HG02678 (cell line): ENCODE results near the gene COL4A1.
"Not testable (repeated sequence)": the region's sequence is repeated elsewhere in the genome, so short reads cannot be mapped to it uniquely, and the experiment has no call there.

Experiments
- ATAC-seq: cut with Tn5 transposase; IDR thresholded peaks from one replicate; pipeline ENCODE4 v1.9.1; 2021; ENCODE audit warnings: mild to moderate bottlenecking, moderate library complexity; ENCODE audit not compliant: unreplicated experiment

COL4A1 gene

DNA sequence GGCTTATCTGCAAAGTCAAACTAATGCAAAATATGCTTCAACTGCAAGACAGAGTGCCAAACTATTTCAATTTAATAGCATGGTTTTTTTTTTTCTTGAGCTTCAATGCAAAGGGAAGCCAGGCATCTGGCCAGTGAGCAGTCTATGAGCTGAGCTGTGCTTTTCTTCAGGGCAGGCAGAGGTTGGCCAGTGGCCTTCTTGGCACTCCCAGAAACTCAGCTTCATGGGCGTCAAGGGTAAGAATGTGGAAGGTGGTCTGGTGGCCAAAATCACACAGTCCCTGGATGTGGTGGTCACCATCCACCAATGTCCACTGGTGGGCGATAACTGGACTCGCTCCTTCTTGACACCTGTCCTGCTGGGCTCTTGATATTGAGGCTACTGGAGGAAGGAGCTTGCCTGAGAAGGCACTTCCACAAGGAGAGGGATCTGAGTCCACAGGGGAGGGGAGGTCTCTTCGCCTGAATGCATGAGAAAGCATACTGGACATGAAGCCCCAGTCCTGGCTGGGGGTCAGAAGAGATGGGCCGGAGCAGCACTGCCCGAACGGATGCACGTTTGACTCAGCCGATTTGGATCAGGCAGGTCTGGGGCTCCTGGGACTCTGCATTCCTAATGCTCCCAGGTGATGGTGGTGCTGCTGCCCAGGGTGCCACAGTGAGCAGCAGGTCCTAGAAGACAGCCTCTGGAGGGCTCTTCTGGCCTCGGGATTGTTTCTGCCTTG, 17.2 kb upstream of the COL4A1 start:
- ATAC-seq, result no peak

DNA sequence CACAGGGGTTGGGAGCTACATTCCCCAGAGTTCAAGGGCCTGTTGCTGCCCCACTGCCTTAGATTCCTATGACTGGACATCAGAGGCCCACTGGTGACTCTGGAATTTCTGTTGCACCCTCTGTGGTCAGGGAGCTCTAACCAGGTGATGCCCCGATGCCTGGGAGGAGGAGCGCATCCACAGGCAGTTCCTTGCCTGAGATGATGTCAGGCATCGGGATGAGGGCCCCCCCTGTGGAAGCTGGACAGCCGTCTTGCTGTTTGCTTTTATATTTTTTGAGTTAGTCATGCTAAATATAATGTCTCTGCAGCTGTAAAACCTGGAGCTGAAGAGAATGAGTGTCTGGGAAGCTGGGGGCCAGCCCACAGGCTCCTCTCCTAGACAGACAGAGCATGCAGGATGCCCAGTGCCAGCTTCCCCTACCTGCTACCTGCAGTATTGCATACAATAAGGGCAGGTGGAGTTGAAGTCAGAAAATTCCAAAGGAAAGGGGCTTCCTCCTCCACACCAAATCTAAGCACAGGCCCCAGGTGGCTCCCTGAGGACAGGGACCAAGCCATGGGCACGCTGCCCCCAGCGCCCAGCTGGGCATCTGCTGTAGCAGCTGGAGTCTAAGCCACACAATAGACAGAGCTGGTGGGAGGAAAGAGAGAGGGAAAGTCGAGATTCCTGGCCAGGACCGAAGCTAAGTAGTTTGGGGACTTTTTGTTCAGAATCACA, 16.4 kb upstream of the COL4A1 start:
- no peak for ATAC-seq

GRCh38 chr13:110322828-110323171, 15.8 kb upstream of the COL4A1 start:
- no peak for ATAC-seq

GRCh38 chr13:110322126-110322827, 15.3 kb upstream of the COL4A1 start:
- ATAC-seq, result no peak

DNA sequence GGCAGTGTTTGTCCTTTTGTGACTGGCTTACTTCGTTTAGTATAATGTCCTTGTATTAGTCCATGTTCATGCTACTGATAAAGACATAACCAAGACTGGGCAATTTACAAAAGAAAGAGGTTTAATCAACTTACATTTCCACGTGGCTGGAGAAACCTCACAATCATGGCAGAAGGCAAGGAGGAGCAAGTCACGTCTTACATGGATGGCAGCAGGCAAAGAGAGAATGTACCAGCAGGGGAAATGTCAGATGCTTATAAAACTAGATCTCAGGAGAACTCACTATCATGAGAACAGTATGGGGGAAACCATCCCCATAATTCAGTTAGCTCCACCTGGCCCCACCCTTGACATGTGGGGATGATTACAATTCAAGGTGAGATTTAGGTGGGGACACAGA, 14.6 kb upstream of the COL4A1 start:
- ATAC-seq, result not testable (repeated sequence)

- no peak for ATAC-seq
Measured at GRCh38 chr13:110320645-110321044, 13.7 kb upstream of the COL4A1 start.

DNA sequence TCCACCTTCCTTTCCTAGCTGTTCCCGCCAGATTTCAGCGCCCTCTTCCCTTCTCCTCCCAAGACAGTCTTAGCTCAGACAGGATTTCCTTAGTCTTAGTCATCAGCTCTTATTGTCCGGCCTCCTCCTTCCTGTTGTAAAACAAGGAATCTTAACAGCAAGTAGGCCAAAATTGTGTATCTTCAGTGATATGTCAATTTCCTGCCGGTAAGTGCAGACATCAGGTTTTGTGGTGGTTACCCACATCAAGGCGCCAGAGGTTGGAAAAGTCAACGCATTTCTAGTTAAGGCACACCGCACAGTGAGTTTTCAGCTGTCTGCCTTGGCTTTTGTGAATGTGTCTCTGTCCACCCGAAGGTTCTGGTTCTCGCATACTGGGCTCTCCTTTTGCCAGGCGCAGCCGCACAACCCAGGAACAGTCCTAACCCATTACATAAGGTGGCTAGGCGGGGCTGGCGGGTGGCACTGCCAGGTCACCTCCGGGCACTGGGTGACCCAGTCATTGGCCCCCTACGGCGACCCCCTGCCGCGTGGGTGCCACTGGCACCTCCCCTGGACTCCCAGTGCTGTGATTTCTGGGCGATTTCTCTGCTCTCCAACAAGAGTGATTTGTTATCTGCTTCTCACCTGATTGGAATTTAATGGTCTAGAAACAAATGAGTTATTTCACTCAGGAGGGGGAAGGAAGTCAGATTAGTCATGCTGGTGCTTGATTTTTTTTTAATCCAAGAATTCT, 13.0 kb upstream of the COL4A1 start:
- ATAC-seq, result no peak

GRCh38 chr13:110319397-110319773, 12.4 kb upstream of the COL4A1 start:
- ATAC-seq, result no peak

- ATAC-seq, result no peak
Measured at GRCh38 chr13:110318920-110319319, 12.0 kb upstream of the COL4A1 start.

DNA sequence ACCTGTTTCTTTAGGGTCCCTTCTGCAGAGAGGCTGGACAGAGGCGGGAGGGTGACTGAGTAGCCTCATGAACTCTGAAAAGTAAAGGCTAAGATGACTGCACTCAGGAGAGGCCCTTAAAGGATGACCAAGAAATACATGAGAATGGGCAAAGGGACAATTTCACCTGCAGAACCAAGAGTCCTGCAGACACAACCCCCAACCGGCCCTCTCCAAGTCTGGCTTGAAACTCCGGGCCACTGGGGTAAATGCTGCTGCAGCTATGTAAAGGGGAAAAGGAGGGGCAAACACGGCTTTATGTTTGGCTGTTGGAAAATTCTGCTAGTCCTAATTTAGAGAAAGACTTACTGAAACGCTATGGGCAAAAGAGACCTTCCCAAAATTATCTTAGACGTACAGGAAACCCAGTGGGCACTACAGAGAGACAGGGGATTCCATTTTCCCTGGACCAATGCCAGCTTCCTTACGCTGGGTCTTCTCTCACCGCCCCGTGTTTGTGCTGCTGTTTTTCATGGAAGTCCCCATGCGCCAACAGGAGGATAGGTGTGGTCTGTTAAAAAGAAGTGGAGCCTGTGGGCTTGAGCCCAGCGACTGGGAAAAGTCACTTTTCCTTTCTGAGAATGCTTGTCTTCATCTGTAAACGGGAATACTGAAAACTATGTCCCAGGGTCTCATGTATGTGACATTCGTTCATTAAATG, 10.7 kb upstream of the COL4A1 start:
- no peak for ATAC-seq

DNA sequence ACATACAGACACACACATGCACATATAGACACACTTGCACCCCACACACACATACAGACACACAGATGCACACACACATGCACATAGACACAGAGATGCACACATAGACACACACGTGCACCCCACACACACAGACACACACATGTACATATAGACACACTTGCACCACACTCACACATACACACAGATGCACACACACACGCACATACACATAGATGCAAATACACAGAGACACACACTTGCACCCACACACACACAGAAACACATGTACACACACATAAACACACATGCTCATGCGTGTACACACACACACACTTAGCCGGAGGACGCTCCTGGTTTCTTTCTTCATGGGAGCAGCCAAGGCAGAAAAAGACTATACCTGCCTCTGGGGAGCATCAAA, 10.1 kb upstream of the COL4A1 start:
- no peak for ATAC-seq

GRCh38 chr13:110316196-110316595, 9.2 kb upstream of the COL4A1 start:
- no peak for ATAC-seq

GRCh38 chr13:110314516-110315245, 7.7 kb upstream of the COL4A1 start:
- no peak for ATAC-seq

DNA sequence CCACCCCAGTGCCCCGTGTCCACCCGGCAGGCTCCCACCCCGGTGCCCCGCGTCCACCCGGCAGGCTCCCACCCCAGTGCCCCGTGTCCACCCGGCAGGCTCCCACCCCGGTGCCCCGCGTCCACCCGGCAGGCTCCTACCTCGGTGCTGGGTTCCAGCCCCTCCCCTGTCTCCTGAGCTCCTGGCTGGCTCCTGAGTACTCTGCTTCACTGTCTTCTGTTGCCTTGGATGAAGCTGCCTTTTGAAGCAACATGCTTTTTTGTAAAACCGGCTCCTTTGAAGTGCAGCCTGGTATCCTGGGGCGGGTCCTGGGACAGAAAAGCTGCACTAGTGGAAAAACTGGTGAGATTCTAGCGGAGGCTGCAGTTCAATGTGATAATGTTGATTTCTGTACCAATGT, 6.8 kb upstream of the COL4A1 start:
- ATAC-seq, result not testable (repeated sequence)

GRCh38 chr13:110313261-110313660, 6.3 kb upstream of the COL4A1 start:
- ATAC-seq, result not testable (repeated sequence)

DNA sequence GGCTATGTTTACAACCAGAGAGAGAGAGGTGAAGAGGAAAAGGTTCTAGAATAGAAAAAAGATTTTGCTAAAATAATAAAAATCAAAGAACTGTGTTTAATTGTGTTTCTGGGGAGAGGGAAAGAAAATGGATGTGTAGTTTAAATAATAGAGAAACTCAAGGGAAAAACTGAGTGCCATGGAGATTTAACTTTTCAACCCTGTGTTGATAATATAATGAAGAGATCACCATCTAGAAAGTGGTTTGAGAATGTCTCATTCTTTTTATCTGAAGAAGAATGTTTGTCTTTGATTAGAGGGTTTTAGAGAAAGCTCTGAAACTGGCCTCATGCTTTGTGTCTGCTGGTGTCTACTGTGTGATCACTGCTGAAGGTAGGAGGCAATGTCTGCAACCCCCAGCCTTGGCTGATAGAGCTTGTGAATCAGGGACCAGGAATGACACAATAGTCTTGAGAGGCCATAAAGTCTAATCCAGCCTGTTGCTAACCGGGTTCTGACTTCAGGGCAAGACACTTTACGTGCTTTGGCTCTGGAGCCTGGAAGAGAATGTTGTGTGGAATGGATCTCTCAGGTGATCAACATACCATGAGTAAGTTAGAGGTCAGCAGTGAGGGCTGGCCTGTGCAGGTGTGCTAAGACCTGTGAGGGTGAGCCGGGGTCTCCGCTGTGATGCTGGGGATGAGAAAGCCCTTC, 5.5 kb upstream of the COL4A1 start:
- ATAC-seq, result no peak

DNA sequence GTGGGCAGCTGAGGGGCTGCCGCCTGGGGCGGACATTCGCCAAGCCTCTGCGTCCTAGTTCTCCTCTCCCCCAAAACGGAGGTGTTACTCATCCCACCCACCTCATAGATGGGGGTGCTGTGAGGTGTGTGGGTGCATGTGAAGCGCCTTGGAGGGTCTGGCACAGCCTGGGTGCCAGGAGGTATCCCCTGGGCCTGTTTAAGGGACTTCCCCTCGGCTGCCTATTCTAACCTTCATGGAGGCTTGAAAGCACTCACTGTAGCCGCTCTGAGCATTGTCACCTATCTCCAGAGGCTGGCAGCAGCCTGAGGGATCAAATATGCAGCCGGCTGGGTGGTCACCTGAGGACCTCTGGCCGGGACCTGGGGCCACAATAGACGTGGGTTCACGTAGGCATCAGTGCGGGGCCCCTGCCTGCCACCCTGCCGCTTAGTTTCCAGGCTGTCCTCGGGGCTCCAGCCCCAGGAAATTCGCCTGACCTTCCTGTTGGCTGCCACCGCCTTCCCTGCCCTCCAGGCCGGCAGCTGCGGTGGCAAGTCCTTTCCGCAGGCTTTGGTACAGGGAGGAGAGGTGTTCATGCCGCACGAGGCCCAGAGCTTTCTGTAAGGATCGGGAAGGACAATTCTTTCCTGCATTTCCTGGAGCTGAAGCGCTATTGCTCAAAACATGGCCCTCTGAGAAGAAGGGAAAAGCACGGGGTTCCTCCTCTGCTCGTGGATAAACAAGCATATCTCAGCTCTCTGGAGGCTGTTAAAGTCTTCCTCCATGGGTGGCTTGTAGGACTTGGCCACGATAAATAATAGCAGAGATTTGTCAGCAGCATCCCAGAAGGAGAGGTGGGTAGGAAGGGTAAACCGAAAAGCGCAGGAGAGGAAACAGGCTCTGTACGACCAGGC, 4.7 kb upstream of the COL4A1 start:
- ATAC-seq, result no peak
